Psoas muscle (tissue), 8 donors: ENCODE measurements around the gene CCDC92. TPM values are rescaled to one million over a fixed set of nuclear protein-coding genes. Genes with fewer than 3 reads are reported as not detected.

Experiments
- ATAC-seq, 4 donors: fragments of 200-7000 bp; cut with Tn5 transposase; one replicate each; pipeline ENCODE4 v1.9.1; 2020; ENCODE audit warnings: moderate library complexity in 3 of 4, mild to moderate bottlenecking in 2 of 4
- DNase-seq, 2 donors: peaks; one replicate each; pipeline ENCODE4 v3.0.0-alpha.2; 2020
- H3K27ac ChIP-seq: fragments of 200-600 bp; one replicate; pipeline ENCODE4 v1.8.0; 2022
- H3K27me3 ChIP-seq, 3 donors: fragments of 200-600 bp in 1 of 3; one replicate each; pipeline versions ENCODE4 v1.6.1 to v1.8.0; 2013 to 2022; ENCODE audit warnings: low read length in 2 of 3, mild to moderate bottlenecking in 2 of 3, moderate library complexity in 1 of 3; ENCODE audit not compliant: insufficient read depth in 3 of 3
- H3K36me3 ChIP-seq, 2 donors: fragments of 200-600 bp in 1 of 2; one replicate each; pipeline versions ENCODE4 v1.6.1 to v1.8.0; 2013 to 2022; ENCODE audit warnings: low read depth in 1 of 2, mild to moderate bottlenecking in 1 of 2, moderate library complexity in 1 of 2; ENCODE audit not compliant: insufficient read depth in 1 of 2
- H3K4me1 ChIP-seq: fragments of 200-600 bp; one replicate; pipeline ENCODE4 v1.8.0; 2022
- H3K4me3 ChIP-seq: fragments of 200-600 bp; one replicate; pipeline ENCODE4 v1.8.0; 2022; ENCODE audit warnings: mild to moderate bottlenecking
- H3K9me3 ChIP-seq: fragments of 200-600 bp; one replicate; pipeline ENCODE4 v1.8.0; 2022
- WGBS, 3 donors: extraction: QIAGEN DNeasy Blood & Tissue Kit; methylation state at CpG; one replicate each; pipeline versions ENCODE4 v1.1.6 to v1.1.7; 2013; 5-methylcytosine and 5-hydroxymethylcytosine counted together
- intact Hi-C, 2 donors: fragments of 100-400 bp; cut with DNase I; formaldehyde crosslinking; loops; one replicate each; pipeline versions ENCODE4 v1.11.0 to v1.14.2; 2022
- polyA plus RNA-seq, 3 donors: library from polyadenylated mRNA; stranded (reverse); fragments of 200-250 nt; gene quantifications; one replicate each; pipeline ENCODE4 v1.2.3, GENCODE V29; 2013
- total RNA-seq, 4 donors: library from RNA; stranded (reverse); fragmentation: NEBNext Ultra II Directional in 2 of 4; extraction: Animal tissue kit (Norgen Biotek cat#: 25700) in 2 of 4; gene quantifications; one replicate each; pipeline versions ENCODE4 v1.2.1 to v1.2.4, GENCODE V29; 2021 to 2023
- TF ChIP-seq, protein P1 (sequence below): fragments of 200-600 bp; IDR thresholded peaks from one replicate; pipeline ENCODE4 v1.8.0; 2022; ENCODE audit warnings: antibody characterized with exemption
- donor health status: healthy with polysubstance abuse.
- donor health status: DM: no; HTN: no; CAD: no; lungs with moderate emphysema.
- donor health status: Bipolar disorder and iron deficiency.
- donor health status: healthy.
- donor health status: DM: yes; HTN: yes; CAD: no.
- donor health status: DM: no; HTN: no; CAD: no.
- donor health status: DM: no; HTN: no; CAD: no.
- donor health status: DM: yes; HTN: yes; CAD: no.

Gene CCDC92
- total and polyA plus RNA-seq, 7 donors: 27.9 to 83.2 (median 41.1) TPM

DNA sequence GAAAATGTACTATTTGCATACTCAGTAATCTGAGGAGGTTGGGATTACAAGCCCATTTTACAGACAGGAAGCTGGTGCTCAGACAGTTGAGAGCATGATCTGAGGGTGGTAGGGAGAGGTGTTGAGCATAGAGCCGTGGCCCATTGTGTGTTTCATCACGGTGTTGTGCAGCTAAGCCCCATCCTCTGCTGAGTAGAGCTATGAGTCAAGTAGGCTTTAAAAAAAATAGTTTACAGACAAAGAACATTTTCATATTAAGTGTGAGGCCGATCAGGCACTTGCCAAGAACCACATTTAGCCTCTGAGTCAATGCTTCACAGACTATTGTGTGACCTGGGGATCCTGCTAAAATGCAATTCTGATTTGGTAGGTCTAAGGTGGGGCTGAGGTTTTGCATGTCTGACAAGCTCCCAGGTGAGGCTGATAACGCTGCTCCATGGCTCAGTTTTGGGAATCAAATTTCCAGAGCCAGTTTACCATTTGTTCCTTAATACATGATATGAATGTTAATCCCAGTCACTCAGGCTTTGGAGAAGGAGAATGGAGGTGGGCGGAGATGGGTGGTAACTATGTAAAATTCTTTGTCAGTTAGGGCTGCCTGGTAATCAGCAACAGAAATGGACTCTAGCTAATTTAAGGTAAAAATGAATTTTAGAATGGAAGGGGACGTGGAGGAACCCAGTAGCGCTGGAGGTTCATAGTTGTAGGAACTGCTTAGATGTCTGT, 22.6 kb upstream of the CCDC92 start:
- Histone ChIP-seq H3K36me3 (peaks cover 7 to 50% of the 10 kb centered on the region in 2 donors), H3K27me3 (no peaks in the 10 kb centered on the region), H3K27ac (no peak overlapping the region), H3K4me3 (no peak overlapping the region), H3K4me1 (peaks cover 9% of the 10 kb centered on the region), H3K9me3 (no peaks in the 10 kb centered on the region)
- TF ChIP-seq, protein P1, sequence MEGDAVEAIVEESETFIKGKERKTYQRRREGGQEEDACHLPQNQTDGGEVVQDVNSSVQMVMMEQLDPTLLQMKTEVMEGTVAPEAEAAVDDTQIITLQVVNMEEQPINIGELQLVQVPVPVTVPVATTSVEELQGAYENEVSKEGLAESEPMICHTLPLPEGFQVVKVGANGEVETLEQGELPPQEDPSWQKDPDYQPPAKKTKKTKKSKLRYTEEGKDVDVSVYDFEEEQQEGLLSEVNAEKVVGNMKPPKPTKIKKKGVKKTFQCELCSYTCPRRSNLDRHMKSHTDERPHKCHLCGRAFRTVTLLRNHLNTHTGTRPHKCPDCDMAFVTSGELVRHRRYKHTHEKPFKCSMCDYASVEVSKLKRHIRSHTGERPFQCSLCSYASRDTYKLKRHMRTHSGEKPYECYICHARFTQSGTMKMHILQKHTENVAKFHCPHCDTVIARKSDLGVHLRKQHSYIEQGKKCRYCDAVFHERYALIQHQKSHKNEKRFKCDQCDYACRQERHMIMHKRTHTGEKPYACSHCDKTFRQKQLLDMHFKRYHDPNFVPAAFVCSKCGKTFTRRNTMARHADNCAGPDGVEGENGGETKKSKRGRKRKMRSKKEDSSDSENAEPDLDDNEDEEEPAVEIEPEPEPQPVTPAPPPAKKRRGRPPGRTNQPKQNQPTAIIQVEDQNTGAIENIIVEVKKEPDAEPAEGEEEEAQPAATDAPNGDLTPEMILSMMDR: no peak
- 82 to 89% (median 87%) methylated on average over 7 of the region's 7 CpGs for WGBS, 3 donors
- peak in 3 of 4 donors; percentile 61 to 75 (median 74) for ATAC-seq
- intact Hi-C loops: no loop called here
- no peak for DNase-seq

DNA sequence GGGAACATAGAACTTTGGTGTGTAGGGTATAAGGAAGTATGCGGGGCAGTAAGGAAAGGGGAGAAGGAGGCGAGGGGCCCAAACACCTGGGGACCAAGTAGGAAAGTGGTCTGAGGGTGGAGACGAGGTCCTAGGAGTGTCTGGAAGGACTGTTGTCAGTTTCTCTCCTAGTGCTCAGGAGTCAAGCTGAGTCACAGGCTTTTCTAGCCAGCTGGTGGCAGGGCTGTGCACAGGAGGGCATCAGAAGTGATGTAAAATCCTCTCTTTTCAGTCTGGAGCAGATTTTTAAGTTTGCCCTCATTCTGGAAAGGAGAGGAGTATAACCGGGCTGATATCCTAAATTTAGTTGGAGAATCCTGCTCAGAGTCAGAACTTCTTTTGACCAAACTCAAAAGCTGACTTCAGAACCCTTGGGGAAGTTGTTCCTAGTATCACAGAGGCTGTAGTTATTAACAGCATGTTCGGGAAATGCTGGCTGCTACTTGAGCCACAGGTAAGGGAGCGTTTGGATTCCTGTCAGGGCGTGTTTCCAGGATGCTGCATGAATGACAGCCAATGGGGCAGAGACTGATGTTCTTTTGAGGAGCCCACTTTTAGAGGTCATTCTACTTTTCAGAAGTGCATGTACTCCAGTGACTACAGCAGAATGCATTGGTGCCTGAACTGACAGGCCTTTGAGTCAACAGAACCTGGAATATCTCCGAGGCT, 19.6 kb upstream of the CCDC92 start:
- TF ChIP-seq, protein P1: no peak
- DNase-seq: no peak
- Histone ChIP-seq H3K4me3 (no peak overlapping the region), H3K36me3 (peaks cover 0 to 50% of the 10 kb centered on the region in 2 donors), H3K9me3 (no peaks in the 10 kb centered on the region), H3K27me3 (no peaks in the 10 kb centered on the region), H3K4me1 (peaks cover 13% of the 10 kb centered on the region), H3K27ac (no peak overlapping the region)
- intact Hi-C loops: loop anchor here in 1 of 2 donors (5.0 kb wide), 1 partner anchor 35 kb away; no protein-coding TSS in a partner anchor
- no peak for ATAC-seq
- WGBS, 3 donors: 79 to 87% (median 80%) methylated on average over 8 of the region's 8 CpGs

DNA sequence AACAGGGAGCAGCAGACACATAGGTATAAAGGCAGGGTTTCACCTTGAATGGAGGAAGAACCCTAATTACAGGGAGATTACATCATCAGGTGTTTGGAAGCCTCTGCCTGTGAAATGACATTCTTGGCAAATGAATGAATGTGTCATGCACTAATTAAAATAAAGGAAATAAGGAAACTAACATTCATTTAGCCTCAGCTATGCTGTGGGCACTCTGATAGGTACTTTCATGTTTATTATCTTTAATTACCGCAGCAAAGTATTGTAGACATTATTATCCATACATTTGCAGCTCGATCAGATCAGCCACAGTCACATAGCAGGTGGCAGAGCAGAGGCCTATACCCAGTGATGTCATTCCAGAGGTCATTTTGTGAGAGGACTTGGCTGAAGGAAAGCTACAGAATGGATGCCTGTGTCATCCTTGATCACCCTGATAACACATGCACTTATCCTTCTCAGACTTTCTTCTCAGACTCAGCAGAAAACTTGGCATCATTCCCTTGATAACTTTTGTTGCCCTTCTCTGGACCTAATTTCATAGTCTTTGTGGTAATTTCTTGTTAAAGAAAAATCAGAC, 18.8 kb upstream of the CCDC92 start:
- no peaks in the 10 kb centered on the region for H3K27me3 ChIP-seq
- peaks cover 0 to 49% of the 10 kb centered on the region in 2 donors for H3K36me3 ChIP-seq
- no peaks in the 10 kb centered on the region for H3K9me3 ChIP-seq
- TF ChIP-seq, protein P1: no peak
- H3K4me3 ChIP-seq: no peak overlapping the region
- no peak overlapping the region for H3K27ac ChIP-seq
- peaks cover 18% of the 10 kb centered on the region for H3K4me1 ChIP-seq
- ATAC-seq: no peak
- DNase-seq: no peak
- intact Hi-C loops: loop anchor here in 1 of 2 donors (5.0 kb wide), 1 partner anchor 36 kb away; no protein-coding TSS in a partner anchor
- 74 to 90% (median 86%) methylated on average over 2 of the region's 2 CpGs for WGBS, 3 donors

DNA sequence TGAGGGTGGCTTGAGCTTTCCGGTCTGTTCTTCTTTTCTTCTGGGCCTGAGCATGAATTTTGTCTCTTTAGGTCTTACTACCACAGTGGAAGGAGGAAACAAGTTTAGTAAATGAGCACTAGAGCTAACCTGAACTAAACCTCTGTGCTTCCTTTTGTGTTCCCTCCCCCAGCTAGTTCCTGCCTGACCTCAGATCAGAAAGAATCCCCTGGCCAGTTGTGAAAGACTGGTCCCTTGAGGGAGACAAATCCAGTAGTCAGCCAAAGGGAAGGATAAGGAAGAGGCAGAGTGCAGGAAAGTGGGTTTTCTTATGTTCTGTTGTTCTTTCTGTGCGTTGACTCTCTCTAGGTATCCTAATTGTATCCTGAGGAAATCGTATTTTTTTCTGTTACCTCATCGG, 17.9 kb upstream of the CCDC92 start:
- Histone ChIP-seq H3K4me3 (no peak overlapping the region), H3K27ac (no peak overlapping the region), H3K36me3 (peaks cover 0 to 49% of the 10 kb centered on the region in 2 donors), H3K27me3 (no peaks in the 10 kb centered on the region), H3K9me3 (no peaks in the 10 kb centered on the region), H3K4me1 (peaks cover 23% of the 10 kb centered on the region)
- WGBS, 3 donors: 60 to 77% (median 72%) methylated on average over 4 of the region's 4 CpGs
- peak in 2 of 4 donors; percentile 36 to 39 for ATAC-seq
- TF ChIP-seq, protein P1: no peak
- DNase-seq: no peak
- intact Hi-C loops: loop anchor here in 1 of 2 donors (5.0 kb wide), 1 partner anchor 37 kb away; no protein-coding TSS in a partner anchor
